GM15510 (cell line): ENCODE data around the gene BPIFB3.

ENCODE experiments used
- POLR2A ChIP-seq: IDR thresholded peaks from 3 replicates; pipeline ENCODE4 v1.6.1; 2011; ENCODE audit warnings: borderline replicate concordance; ENCODE audit not compliant: insufficient read length; ENCODE audit errors: extremely low read depth

Gene BPIFB3

GRCh38 chr20:33104336-33104735 is 50.6 kb downstream of the BPIFB3 start:
- no peak for TF ChIP-seq POLR2A

GRCh38 chr20:33105316-33105924 is 51.7 kb downstream of the BPIFB3 start:
- TF ChIP-seq POLR2A, result no peak

GRCh38 chr20:33108661-33109060 is 55.0 kb downstream of the BPIFB3 start:
- TF ChIP-seq POLR2A, result no peak

- no peak for TF ChIP-seq POLR2A
These were observed 56.6 kb downstream of the BPIFB3 start for GRCh38 chr20:33110147-33110825.

- no peak for TF ChIP-seq POLR2A
These were observed 57.6 kb downstream of the BPIFB3 start for GRCh38 chr20:33111306-33111705.

- no peak for TF ChIP-seq POLR2A
These were observed 59.1 kb downstream of the BPIFB3 start for GRCh38 chr20:33112547-33113386.

GRCh38 chr20:33113387-33113908 is 59.7 kb downstream of the BPIFB3 start:
- TF ChIP-seq POLR2A, result no peak

- TF ChIP-seq POLR2A, result no peak
These were observed 66.3 kb downstream of the BPIFB3 start for GRCh38 chr20:33119725-33120720.

- TF ChIP-seq POLR2A, result no peak
These were observed 67.2 kb downstream of the BPIFB3 start for GRCh38 chr20:33120934-33121333.
